Gastroesophageal sphincter (tissue), 4 donors: ENCODE measurements around the gene EXO5. TPM values are rescaled to one million over a fixed set of nuclear protein-coding genes. Genes with fewer than 3 reads are reported as not detected.

Experiments used
- ATAC-seq: fragments of 150-250 bp; one replicate; pipeline ENCODE4 v1.9.1; 2016; ENCODE audit warnings: mild to moderate bottlenecking, moderate library complexity
- H3K27ac ChIP-seq, 4 donors: fragments of 200-600 bp; sonication (generic) in 3 of 4; 1 replicate in 3 of 4; 2 replicates in 1 of 4; pipeline ENCODE4 v1.5.1; 2016 to 2019
- H3K27me3 ChIP-seq: fragments of 200-600 bp; sonication (generic); one replicate; pipeline ENCODE4 v1.5.1; 2019
- H3K36me3 ChIP-seq, 2 donors: fragments of 200-600 bp; sonication (generic); one replicate each; pipeline ENCODE4 v1.5.1; 2019; ENCODE audit warnings: control low read depth in 1 of 2
- H3K4me1 ChIP-seq, 3 donors: fragments of 200-600 bp; sonication (generic); 1 replicate in 2 of 3; 2 replicates in 1 of 3; pipeline ENCODE4 v1.5.1; 2016 to 2019; ENCODE audit warnings: control low read depth in 2 of 3
- H3K4me3 ChIP-seq, 2 donors: fragments of 200-600 bp; sonication (generic); one replicate each; pipeline ENCODE4 v1.5.1; 2019; ENCODE audit warnings: mild to moderate bottlenecking in 1 of 2, moderate library complexity in 1 of 2
- H3K9me3 ChIP-seq, 3 donors: fragments of 200-600 bp; sonication (generic); one replicate each; pipeline ENCODE4 v1.5.1; 2017 to 2019; ENCODE audit warnings: control low read depth in 2 of 3
- CTCF ChIP-seq, 4 experiments: fragments of 200-600 bp in 2 of 4; fragments of 450-650 bp in 2 of 4; sonication (generic) in 1 of 4; IDR thresholded peaks; one replicate each; pipeline ENCODE4 v1.5.1; 2017 to 2019; ENCODE audit warnings: antibody characterized with exemption in 4 of 4, mild to moderate bottlenecking in 2 of 4, moderate library complexity in 2 of 4
- EP300 ChIP-seq: sonication (generic); formaldehyde crosslinking; IDR thresholded peaks from one replicate; pipeline ENCODE4 v1.6.1; 2017; ENCODE audit warnings: antibody characterized with exemption, mild to moderate bottlenecking
- POLR2A ChIP-seq, 2 donors: fragments of 450-650 bp; IDR thresholded peaks; one replicate each; pipeline ENCODE4 v1.6.1; 2017; ENCODE audit warnings: antibody characterized with exemption in 2 of 2, mild to moderate bottlenecking in 2 of 2, moderate library complexity in 1 of 2
- POLR2AphosphoS5 ChIP-seq: sonication (generic); formaldehyde crosslinking; IDR thresholded peaks from one replicate; pipeline ENCODE4 v1.6.1; 2017; ENCODE audit warnings: antibody characterized with exemption
- WGBS, 2 donors: methylation state at CpG; one replicate each; pipeline ENCODE4 v1.1.5; 2018; ENCODE audit warnings: low coverage in 1 of 2; 5-methylcytosine and 5-hydroxymethylcytosine counted together
- total RNA-seq, 4 donors: library from RNA; depleted of rRNA; stranded (reverse); fragments of >200 nt; gene quantifications; one replicate each; pipeline ENCODE4 v1.1.0, GENCODE V29; 2016

Gene EXO5, protein sequence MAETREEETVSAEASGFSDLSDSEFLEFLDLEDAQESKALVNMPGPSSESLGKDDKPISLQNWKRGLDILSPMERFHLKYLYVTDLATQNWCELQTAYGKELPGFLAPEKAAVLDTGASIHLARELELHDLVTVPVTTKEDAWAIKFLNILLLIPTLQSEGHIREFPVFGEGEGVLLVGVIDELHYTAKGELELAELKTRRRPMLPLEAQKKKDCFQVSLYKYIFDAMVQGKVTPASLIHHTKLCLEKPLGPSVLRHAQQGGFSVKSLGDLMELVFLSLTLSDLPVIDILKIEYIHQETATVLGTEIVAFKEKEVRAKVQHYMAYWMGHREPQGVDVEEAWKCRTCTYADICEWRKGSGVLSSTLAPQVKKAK
- 1 to 10 TPM; 5.4 to 8.8 (median 8.0) TPM for total RNA-seq

DNA sequence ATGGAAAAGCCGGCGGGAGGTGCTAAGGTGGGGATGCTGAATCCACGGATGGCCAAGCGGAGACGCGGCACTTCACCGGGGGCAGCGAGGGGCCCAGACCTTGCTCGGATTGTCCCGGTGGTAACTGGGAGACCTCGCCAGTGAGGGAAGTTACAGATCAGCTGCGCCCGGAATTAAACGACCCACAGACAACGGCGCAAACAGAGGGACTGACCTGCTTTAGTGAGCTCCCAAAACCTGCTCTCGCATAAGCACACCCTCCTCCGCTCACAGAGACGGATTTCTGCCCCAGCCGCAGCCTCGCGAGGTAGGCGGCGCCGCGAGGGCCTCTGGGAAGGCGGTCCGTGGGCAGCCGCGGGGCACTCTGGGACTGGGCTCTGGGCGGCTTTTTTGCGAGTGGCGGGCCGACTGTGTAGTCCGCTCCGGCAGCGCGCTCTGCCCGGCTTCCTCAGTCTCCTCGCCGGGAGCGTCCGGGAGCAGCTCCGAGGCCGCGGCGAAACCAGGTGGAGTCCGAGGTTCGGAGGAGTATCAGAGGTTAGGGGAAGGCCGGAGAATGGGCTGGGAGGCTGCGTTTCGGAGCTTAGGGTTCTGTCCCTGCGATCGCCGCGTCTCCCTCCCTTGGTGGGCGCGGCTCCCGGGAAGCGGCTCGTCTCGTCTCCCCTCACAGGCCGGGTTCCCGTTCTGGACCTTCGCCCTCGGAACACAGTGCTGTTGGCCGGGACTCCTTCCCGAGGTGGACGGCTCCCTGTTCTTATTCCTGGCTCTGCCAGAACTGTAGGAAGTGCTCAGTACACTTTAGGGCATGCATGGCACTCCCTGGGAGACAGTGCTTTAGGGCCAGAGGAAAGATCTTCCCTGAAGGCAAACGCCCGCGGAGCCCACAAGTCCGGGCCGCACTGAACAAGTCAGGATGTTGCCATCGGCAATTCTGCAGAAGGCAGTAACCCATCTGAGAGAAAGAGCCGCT is at the start of gene EXO5:
Gene EXO5 (plus strand): TSS at position 393 of the 967 bp plus-strand sequence. CDS start 5,778 bp downstream, outside the sequence.
- Histone ChIP-seq H3K4me1 (peaks cover 0 to 21% (median 3%) of the 10 kb centered on the region in 3 donors), H3K27me3 (no peaks in the 10 kb centered on the region), H3K36me3 (peaks cover 0 to 14% of the 10 kb centered on the region in 2 donors), H3K27ac (peak within 1 kb of the TSS; percentile 10 to 83 (median 83)), H3K9me3 (peaks cover 0 to 10% (median 0%) of the 10 kb centered on the region in 3 donors), H3K4me3 (peak within 1 kb of the TSS; percentile 60 to 76)
- TF ChIP-seq EP300 (no peak), POLR2A (IDR thresholded peaks at IDR 0.05) (peak; percentile 26 to 30), CTCF (IDR thresholded peaks at IDR 0.05) (peak in 1 of 4 experiments; percentile 24), POLR2AphosphoS5 (peak; percentile 41)
- 0 to 1% methylated on average over 11 to 15 of the region's 76 CpGs for WGBS, 2 donors
- ATAC-seq: peak; percentile 96

DNA sequence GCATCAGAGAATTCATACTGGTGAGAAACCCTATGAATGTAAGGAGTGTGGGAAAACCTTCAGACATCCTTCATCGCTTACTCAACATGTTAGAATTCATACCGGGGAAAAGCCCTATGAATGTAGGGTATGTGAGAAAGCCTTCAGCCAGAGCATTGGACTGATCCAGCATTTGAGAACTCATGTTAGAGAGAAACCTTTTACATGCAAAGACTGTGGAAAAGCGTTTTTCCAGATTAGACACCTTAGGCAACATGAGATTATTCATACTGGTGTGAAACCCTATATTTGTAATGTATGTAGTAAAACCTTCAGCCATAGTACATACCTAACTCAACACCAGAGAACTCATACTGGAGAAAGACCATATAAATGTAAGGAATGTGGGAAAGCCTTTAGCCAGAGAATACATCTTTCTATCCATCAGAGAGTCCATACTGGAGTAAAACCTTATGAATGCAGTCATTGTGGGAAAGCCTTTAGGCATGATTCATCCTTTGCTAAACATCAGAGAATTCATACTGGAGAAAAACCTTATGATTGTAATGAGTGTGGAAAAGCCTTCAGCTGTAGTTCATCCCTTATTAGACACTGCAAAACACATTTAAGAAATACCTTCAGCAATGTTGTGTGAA is 45.5 kb upstream of the EXO5 start:
- ATAC-seq: no peak
- no peaks in the 10 kb centered on the region for H3K4me1 ChIP-seq
- peaks cover 0 to 100% (median 7%) of the 10 kb centered on the region in 3 donors for H3K9me3 ChIP-seq
- H3K27ac ChIP-seq: no peak overlapping the region
- H3K27me3 ChIP-seq: no peaks in the 10 kb centered on the region
- 100% methylated on average over 3 of the region's 3 CpGs for WGBS, 2 donors
- H3K36me3 ChIP-seq: peaks cover 0 to 34% of the 10 kb centered on the region in 2 donors
- no peak overlapping the region for H3K4me3 ChIP-seq
- TF ChIP-seq CTCF (IDR thresholded peaks at IDR 0.05): no peak
- no peak for TF ChIP-seq EP300
- TF ChIP-seq POLR2A (IDR thresholded peaks at IDR 0.05): no peak
- no peak for TF ChIP-seq POLR2AphosphoS5

- peaks cover 0 to 4% of the 10 kb centered on the region in 2 donors for H3K36me3 ChIP-seq
- 94% methylated on average over 2 of the region's 2 CpGs for WGBS, 2 donors
- H3K27me3 ChIP-seq: no peaks in the 10 kb centered on the region
- H3K4me1 ChIP-seq: no peaks in the 10 kb centered on the region
- no peak overlapping the region for H3K4me3 ChIP-seq
- H3K27ac ChIP-seq: no peak overlapping the region
- H3K9me3 ChIP-seq: peaks cover 0 to 89% (median 2%) of the 10 kb centered on the region in 3 donors
- no peak for TF ChIP-seq CTCF (IDR thresholded peaks at IDR 0.05)
- no peak for ATAC-seq
Observed at GRCh38 chr1:40469327-40469726, 39.2 kb upstream of the EXO5 start.

GRCh38 chr1:40475268-40475667 is 33.3 kb upstream of the EXO5 start:
- no peak overlapping the region for H3K4me3 ChIP-seq
- no peaks in the 10 kb centered on the region for H3K27me3 ChIP-seq
- ATAC-seq: no peak
- TF ChIP-seq CTCF (IDR thresholded peaks at IDR 0.05) (no peak), POLR2AphosphoS5 (no peak), EP300 (no peak)
- H3K4me1 ChIP-seq: peaks cover 0 to 16% (median 0%) of the 10 kb centered on the region in 3 donors
- H3K9me3 ChIP-seq: peaks cover 0 to 48% (median 0%) of the 10 kb centered on the region in 3 donors
- H3K27ac ChIP-seq: no peak overlapping the region
- no peaks in the 10 kb centered on the region for H3K36me3 ChIP-seq
- WGBS, 2 donors: 96 to 100% methylated on average over 2 of the region's 2 CpGs
